Neural cell (in vitro differentiated cells): ENCODE data around the gene UHMK1. TPM values are rescaled to one million over a fixed set of nuclear protein-coding genes. Genes with fewer than 3 reads are reported as not detected.

Experiments
- H2AFZ ChIP-seq: fragments of 200-600, 300-800 bp; sonication (generic), shearing (Covaris generic); 2 replicates; pipeline ENCODE4 v1.6.0; 2014; ENCODE audit warnings: low read depth, mild to moderate bottlenecking, antibody characterized with exemption, low read length, moderate library complexity
- H3F3A ChIP-seq: fragments of 200-600 bp; shearing (Covaris generic); 2 replicates; pipeline ENCODE4 v1.6.1; 2016; ENCODE audit warnings: mild to moderate bottlenecking, moderate library complexity, mixed read lengths, antibody characterized with exemption, low read length; ENCODE audit not compliant: insufficient read depth, poor library complexity, severe bottlenecking
- H3K27ac ChIP-seq: fragments of 200-600, 300-800 bp; sonication (generic), shearing (Covaris generic); 2 replicates; pipeline ENCODE4 v1.5.1; 2014; ENCODE audit warnings: mild to moderate bottlenecking, low read length, moderate library complexity
- H3K27me3 ChIP-seq: fragments of 300-800, 200-600 bp; sonication (generic), shearing (Covaris generic); 2 replicates; pipeline ENCODE4 v1.6.0; 2014; ENCODE audit warnings: mild to moderate bottlenecking, low read depth, low read length, moderate library complexity; ENCODE audit not compliant: insufficient read depth
- H3K36me3 ChIP-seq: fragments of 300-800, 200-600 bp; sonication (generic), shearing (Covaris generic); 2 replicates; pipeline ENCODE4 v1.5.1; 2014; ENCODE audit warnings: mild to moderate bottlenecking, antibody characterized with exemption, low read length, moderate library complexity; ENCODE audit not compliant: insufficient read depth
- H3K4me2 ChIP-seq: fragments of 300-800, 200-600 bp; sonication (generic), shearing (Covaris generic); 2 replicates; pipeline ENCODE4 v1.6.0; 2014; ENCODE audit warnings: mild to moderate bottlenecking, low read length
- H3K4me3 ChIP-seq: fragments of 300-800, 200-600 bp; sonication (generic), shearing (Covaris generic); 2 replicates; pipeline ENCODE4 v1.5.1; 2014; ENCODE audit warnings: mild to moderate bottlenecking, low read length, moderate library complexity
- H3K79me2 ChIP-seq: fragments of 200-600 bp; shearing (Covaris generic); replicated peaks from 2 replicates; pipeline ENCODE4 v1.6.0; 2014; ENCODE audit warnings: mild to moderate bottlenecking, low read length, moderate library complexity; ENCODE audit not compliant: insufficient read depth
- H3K9ac ChIP-seq: fragments of 300-800, 200-600 bp; sonication (generic), shearing (Covaris generic); 2 replicates; pipeline ENCODE4 v1.6.1; 2016; ENCODE audit warnings: mild to moderate bottlenecking, low read length, mixed read lengths
- H3K9me2 ChIP-seq: fragments of 200-600 bp; shearing (Covaris generic); 2 replicates; pipeline ENCODE4 v1.6.1; 2016; ENCODE audit warnings: mild to moderate bottlenecking, low read length, mixed read lengths; ENCODE audit not compliant: insufficient read depth
- H3K9me3 ChIP-seq: fragments of 200-600, 300-800 bp; sonication (generic), shearing (Covaris generic); 2 replicates; pipeline ENCODE4 v1.6.1; 2016; ENCODE audit warnings: mild to moderate bottlenecking, mixed run types, low read length, moderate library complexity, mixed read lengths
- H4K20me1 ChIP-seq: fragments of 200-600 bp; shearing (Covaris generic); 2 replicates; pipeline ENCODE4 v1.6.1; 2016; ENCODE audit warnings: mild to moderate bottlenecking, mixed run types; ENCODE audit not compliant: insufficient read depth
- CTCF ChIP-seq: fragments of 450-650 bp; IDR thresholded peaks from 2 replicates; pipeline ENCODE4 v1.5.1; 2014; ENCODE audit warnings: antibody characterized with exemption, mild to moderate bottlenecking, moderate library complexity; ENCODE audit not compliant: poor library complexity, severe bottlenecking
- EP300 ChIP-seq: fragments of 450-650 bp; conservative IDR thresholded peaks from 2 replicates; pipeline ENCODE4 v1.6.1; 2014; ENCODE audit warnings: antibody characterized with exemption, mild to moderate bottlenecking, moderate library complexity; ENCODE audit not compliant: poor library complexity, severe bottlenecking
- EZH2 ChIP-seq: fragments of 200-600, 300-800 bp; shearing (Covaris generic), sonication (generic); IDR thresholded peaks from 2 replicates; pipeline ENCODE4 v1.6.1; 2014; ENCODE audit warnings: antibody characterized with exemption, low read length, borderline replicate concordance, mild to moderate bottlenecking; ENCODE audit not compliant: insufficient read depth, poor library complexity, severe bottlenecking
- MXI1 ChIP-seq: fragments of 450-650 bp; conservative IDR thresholded peaks from 2 replicates; pipeline ENCODE4 v1.6.1; 2014; ENCODE audit warnings: antibody characterized with exemption, mild to moderate bottlenecking; ENCODE audit not compliant: poor library complexity, severe bottlenecking
- POLR2AphosphoS5 ChIP-seq: IDR thresholded peaks from 2 replicates; pipeline ENCODE4 v1.6.1; 2012
- RAD21 ChIP-seq: fragments of 450-650 bp; conservative IDR thresholded peaks from 2 replicates; pipeline ENCODE4 v1.6.1; 2014; ENCODE audit warnings: antibody characterized with exemption, mild to moderate bottlenecking, moderate library complexity
- SMC3 ChIP-seq: fragments of 450-650 bp; conservative IDR thresholded peaks from 2 replicates; pipeline ENCODE4 v1.6.1; 2014; ENCODE audit warnings: antibody characterized with exemption, mild to moderate bottlenecking, moderate library complexity; ENCODE audit not compliant: poor library complexity
- TAF1 ChIP-seq: IDR thresholded peaks from 2 replicates; pipeline ENCODE4 v1.6.1; 2012; ENCODE audit warnings: low read depth
- polyA plus RNA-seq: library from polyadenylated mRNA; depleted of rRNA; stranded (reverse); fragments of >200 nt; gene quantifications from 2 replicates; pipeline ENCODE4 v1.2.3, GENCODE V29; 2014
- TF ChIP-seq, protein P1 (sequence below): IDR thresholded peaks from 2 replicates; pipeline ENCODE4 v1.6.1; 2012; ENCODE audit warnings: borderline replicate concordance

Gene UHMK1
- polyA plus RNA-seq, 1 donor from 2014 or later = 22.2 TPM

DNA sequence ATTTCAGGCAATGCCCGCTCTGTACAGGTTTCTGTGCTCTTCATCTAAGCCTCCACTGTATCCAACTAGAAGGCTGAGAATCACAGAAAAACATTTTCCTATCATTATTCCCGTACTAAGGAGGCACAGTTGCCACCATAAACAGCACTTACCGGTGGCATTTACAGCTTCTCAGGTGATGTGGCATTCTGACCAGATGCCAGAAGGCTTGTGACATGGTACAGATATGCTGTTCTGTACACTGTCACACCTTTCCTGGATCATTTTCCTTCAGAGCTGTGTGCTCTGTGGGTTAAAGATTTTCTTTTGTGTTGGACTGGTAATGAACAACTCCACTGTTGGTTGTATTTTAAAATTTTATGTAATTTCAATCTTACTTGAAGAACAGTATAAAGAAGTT lies 59.9 kb downstream of the UHMK1 start:
- no peak overlapping the region for H3K4me3 ChIP-seq
- no peaks in the 10 kb centered on the region for H3K27me3 ChIP-seq
- H3K9me2 ChIP-seq = no peaks in the 10 kb centered on the region
- no peaks in the 10 kb centered on the region for H3K9me3 ChIP-seq
- no peak overlapping the region for H3K4me2 ChIP-seq
- no peak overlapping the region for H2AFZ ChIP-seq
- H3F3A ChIP-seq = no peaks in the 10 kb centered on the region
- H3K36me3 ChIP-seq = no peaks in the 10 kb centered on the region
- H3K79me2 ChIP-seq = no peaks in the 10 kb centered on the region
- H3K9ac ChIP-seq = no peak overlapping the region
- no peak overlapping the region for H3K27ac ChIP-seq
- H4K20me1 ChIP-seq = no peaks in the 10 kb centered on the region
- TF ChIP-seq POLR2AphosphoS5 = no peak

- H3K9me2 ChIP-seq = no peaks in the 10 kb centered on the region
- peaks cover 7% of the 10 kb centered on the region for H3K79me2 ChIP-seq
Observed at GRCh38 chr1:162560303-162561036, 62.9 kb downstream of the UHMK1 start.

More at GRCh38 chr1:162560303-162561036, 62.9 kb downstream of the UHMK1 start:
- Histone ChIP-seq H3K4me3 (peak overlapping the region; percentile 99), H3F3A (no peaks in the 10 kb centered on the region), H3K27ac (peak overlapping the region; percentile 51), H3K4me2 (peak overlapping the region; percentile 54), H3K36me3 (no peaks in the 10 kb centered on the region), H3K9ac (peak overlapping the region; percentile 78), H4K20me1 (no peaks in the 10 kb centered on the region), H3K27me3 (no peaks in the 10 kb centered on the region), H3K9me3 (no peaks in the 10 kb centered on the region), H2AFZ (peak overlapping the region; percentile 60)
- TF ChIP-seq TAF1 = no peak
- TF ChIP-seq EP300 = no peak
- TF ChIP-seq, protein P1, sequence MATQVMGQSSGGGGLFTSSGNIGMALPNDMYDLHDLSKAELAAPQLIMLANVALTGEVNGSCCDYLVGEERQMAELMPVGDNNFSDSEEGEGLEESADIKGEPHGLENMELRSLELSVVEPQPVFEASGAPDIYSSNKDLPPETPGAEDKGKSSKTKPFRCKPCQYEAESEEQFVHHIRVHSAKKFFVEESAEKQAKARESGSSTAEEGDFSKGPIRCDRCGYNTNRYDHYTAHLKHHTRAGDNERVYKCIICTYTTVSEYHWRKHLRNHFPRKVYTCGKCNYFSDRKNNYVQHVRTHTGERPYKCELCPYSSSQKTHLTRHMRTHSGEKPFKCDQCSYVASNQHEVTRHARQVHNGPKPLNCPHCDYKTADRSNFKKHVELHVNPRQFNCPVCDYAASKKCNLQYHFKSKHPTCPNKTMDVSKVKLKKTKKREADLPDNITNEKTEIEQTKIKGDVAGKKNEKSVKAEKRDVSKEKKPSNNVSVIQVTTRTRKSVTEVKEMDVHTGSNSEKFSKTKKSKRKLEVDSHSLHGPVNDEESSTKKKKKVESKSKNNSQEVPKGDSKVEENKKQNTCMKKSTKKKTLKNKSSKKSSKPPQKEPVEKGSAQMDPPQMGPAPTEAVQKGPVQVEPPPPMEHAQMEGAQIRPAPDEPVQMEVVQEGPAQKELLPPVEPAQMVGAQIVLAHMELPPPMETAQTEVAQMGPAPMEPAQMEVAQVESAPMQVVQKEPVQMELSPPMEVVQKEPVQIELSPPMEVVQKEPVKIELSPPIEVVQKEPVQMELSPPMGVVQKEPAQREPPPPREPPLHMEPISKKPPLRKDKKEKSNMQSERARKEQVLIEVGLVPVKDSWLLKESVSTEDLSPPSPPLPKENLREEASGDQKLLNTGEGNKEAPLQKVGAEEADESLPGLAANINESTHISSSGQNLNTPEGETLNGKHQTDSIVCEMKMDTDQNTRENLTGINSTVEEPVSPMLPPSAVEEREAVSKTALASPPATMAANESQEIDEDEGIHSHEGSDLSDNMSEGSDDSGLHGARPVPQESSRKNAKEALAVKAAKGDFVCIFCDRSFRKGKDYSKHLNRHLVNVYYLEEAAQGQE = no peak
- TF ChIP-seq SMC3 = no peak
- no peak for TF ChIP-seq RAD21
- no peak for TF ChIP-seq EZH2
- no peak for TF ChIP-seq POLR2AphosphoS5
- no peak for TF ChIP-seq MXI1
- TF ChIP-seq CTCF = no peak
